Lung (tissue), 12 donors: ENCODE results near the gene CDH26. TPM values are rescaled to one million over a fixed set of nuclear protein-coding genes. Genes with fewer than 3 reads are reported as not detected.

Experiments used
- ATAC-seq: fragments of 200-7000 bp; cut with Tn5 transposase; one replicate; pipeline ENCODE4 v1.9.1; 2020; ENCODE audit warnings: moderate number of reproducible peaks; ENCODE audit not compliant: insufficient read depth, low FRiP score
- DNase-seq, 3 donors: peaks; one replicate each; pipeline ENCODE4 v3.0.0-alpha.2; 2013 to 2017
- H3K27ac ChIP-seq, 2 donors: one replicate each; pipeline ENCODE4 v1.5.1; 2013; ENCODE audit warnings: mild to moderate bottlenecking in 2 of 2, moderate library complexity in 2 of 2, control low read depth in 1 of 2, inconsistent platforms in 1 of 2, low read depth in 1 of 2, low read length in 1 of 2
- H3K27me3 ChIP-seq, 3 donors: one replicate each; pipeline ENCODE4 v1.5.1; 2013; ENCODE audit warnings: low read length in 2 of 3; ENCODE audit not compliant: control insufficient read depth in 3 of 3, insufficient read depth in 3 of 3
- H3K36me3 ChIP-seq, 4 donors: one replicate each; pipeline ENCODE4 v1.5.1; 2013; ENCODE audit warnings: low read length in 4 of 4, mild to moderate bottlenecking in 1 of 4, moderate library complexity in 1 of 4; ENCODE audit not compliant: control insufficient read depth in 4 of 4, insufficient read depth in 4 of 4
- H3K4me1 ChIP-seq, 5 donors: one replicate each; pipeline ENCODE4 v1.5.1; 2013; ENCODE audit warnings: low read length in 5 of 5, mild to moderate bottlenecking in 2 of 5, moderate library complexity in 1 of 5; ENCODE audit not compliant: control insufficient read depth in 5 of 5, insufficient read depth in 5 of 5
- H3K4me3 ChIP-seq: one replicate; pipeline ENCODE4 v1.5.1; 2013; ENCODE audit warnings: mild to moderate bottlenecking, control low read depth, moderate library complexity
- H3K9ac ChIP-seq, 2 donors: one replicate each; pipeline ENCODE4 v1.5.1; 2013; ENCODE audit warnings: low read length in 2 of 2, control low read depth in 1 of 2; ENCODE audit not compliant: insufficient read depth in 1 of 2
- H3K9me3 ChIP-seq, 4 donors: one replicate each; pipeline ENCODE4 v1.5.1; 2013; ENCODE audit warnings: low read length in 3 of 4, mild to moderate bottlenecking in 1 of 4, moderate library complexity in 1 of 4; ENCODE audit not compliant: control insufficient read depth in 4 of 4, insufficient read depth in 3 of 4
- WGBS, 2 donors: extraction: QIAGEN DNeasy Blood & Tissue Kit; methylation state at CpG; one replicate each; pipeline ENCODE4 v1.1.7; 2013; 5-methylcytosine and 5-hydroxymethylcytosine counted together
- polyA plus RNA-seq, 2 donors: library from polyadenylated mRNA; stranded (reverse); fragments of 200-250 nt; gene quantifications; one replicate each; pipeline ENCODE4 v1.2.1, GENCODE V29; 2013
- total RNA-seq, 2 donors: library from RNA; depleted of rRNA in 1 of 2; stranded (reverse); fragments of >200 nt in 1 of 2; gene quantifications; one replicate each; pipeline ENCODE4 v1.2.1, GENCODE V29; 2014 to 2021
- TF ChIP-seq, protein P1 (sequence below): IDR thresholded peaks from 2 replicates; pipeline ENCODE4 v1.5.1; 2012; ENCODE audit warnings: mild to moderate bottlenecking; ENCODE audit errors: control extremely low read depth, extremely low read depth
- donor health status: control.
- donor health status: control.
- donor health status: Bipolar disorder and iron deficiency.
- donor health status: healthy.
- donor health status: DM: yes; HTN: yes; CAD: no.

The CDH26 gene
- total and polyA plus RNA-seq, 4 donors, result 5.7 to 11.3 (median 7.8) TPM

- no peaks in the 10 kb centered on the region for H3K27me3 ChIP-seq
- ATAC-seq (no peak), DNase-seq (peak in 2 of 3 donors; percentile 75 to 89)
- H3K4me3 ChIP-seq, result no peak overlapping the region
- H3K9me3 ChIP-seq, result no peaks in the 10 kb centered on the region
- H3K27ac ChIP-seq, result no peak overlapping the region
- H3K9ac ChIP-seq, result no peak overlapping the region
- TF ChIP-seq, protein P1, sequence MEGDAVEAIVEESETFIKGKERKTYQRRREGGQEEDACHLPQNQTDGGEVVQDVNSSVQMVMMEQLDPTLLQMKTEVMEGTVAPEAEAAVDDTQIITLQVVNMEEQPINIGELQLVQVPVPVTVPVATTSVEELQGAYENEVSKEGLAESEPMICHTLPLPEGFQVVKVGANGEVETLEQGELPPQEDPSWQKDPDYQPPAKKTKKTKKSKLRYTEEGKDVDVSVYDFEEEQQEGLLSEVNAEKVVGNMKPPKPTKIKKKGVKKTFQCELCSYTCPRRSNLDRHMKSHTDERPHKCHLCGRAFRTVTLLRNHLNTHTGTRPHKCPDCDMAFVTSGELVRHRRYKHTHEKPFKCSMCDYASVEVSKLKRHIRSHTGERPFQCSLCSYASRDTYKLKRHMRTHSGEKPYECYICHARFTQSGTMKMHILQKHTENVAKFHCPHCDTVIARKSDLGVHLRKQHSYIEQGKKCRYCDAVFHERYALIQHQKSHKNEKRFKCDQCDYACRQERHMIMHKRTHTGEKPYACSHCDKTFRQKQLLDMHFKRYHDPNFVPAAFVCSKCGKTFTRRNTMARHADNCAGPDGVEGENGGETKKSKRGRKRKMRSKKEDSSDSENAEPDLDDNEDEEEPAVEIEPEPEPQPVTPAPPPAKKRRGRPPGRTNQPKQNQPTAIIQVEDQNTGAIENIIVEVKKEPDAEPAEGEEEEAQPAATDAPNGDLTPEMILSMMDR, result no peak
- 86% methylated on average over 2 of the region's 2 CpGs for WGBS, 2 donors
- H3K36me3 ChIP-seq, result no peaks in the 10 kb centered on the region
- H3K4me1 ChIP-seq, result peaks cover 3 to 16% (median 7%) of the 10 kb centered on the region in 5 donors
These were observed 39.7 kb downstream of the CDH26 start for GRCh38 chr20:59997896-59998295.

GRCh38 chr20:59999502-59999901, 41.3 kb downstream of the CDH26 start:
- TF ChIP-seq, protein P1, result no peak
- 92 to 99% methylated on average over 3 of the region's 3 CpGs for WGBS, 2 donors
- no peak for ATAC-seq
- Histone ChIP-seq H3K4me3 (no peak overlapping the region), H3K27ac (no peak overlapping the region), H3K9me3 (no peaks in the 10 kb centered on the region), H3K27me3 (no peaks in the 10 kb centered on the region), H3K9ac (no peak overlapping the region), H3K4me1 (peaks cover 3 to 14% (median 5%) of the 10 kb centered on the region in 5 donors), H3K36me3 (no peaks in the 10 kb centered on the region)
- no peak for DNase-seq

- WGBS, 2 donors, result 81 to 83% methylated on average over 8 of the region's 8 CpGs
- Histone ChIP-seq H3K27me3 (no peaks in the 10 kb centered on the region), H3K4me3 (no peak overlapping the region), H3K4me1 (peaks cover 2 to 14% (median 5%) of the 10 kb centered on the region in 5 donors), H3K9me3 (no peaks in the 10 kb centered on the region), H3K36me3 (no peaks in the 10 kb centered on the region), H3K27ac (no peak overlapping the region), H3K9ac (no peak overlapping the region)
- ATAC-seq (no peak), DNase-seq (no peak)
- TF ChIP-seq, protein P1, result no peak
These were observed 42.2 kb downstream of the CDH26 start for GRCh38 chr20:60000271-60001042.

- no peak overlapping the region for H3K9ac ChIP-seq
- TF ChIP-seq, protein P1, result no peak
- H3K27me3 ChIP-seq, result no peaks in the 10 kb centered on the region
- DNase-seq (peak in 2 of 3 donors; percentile 19 to 44), ATAC-seq (no peak)
- no peaks in the 10 kb centered on the region for H3K36me3 ChIP-seq
- WGBS, 2 donors, result 76 to 82% methylated on average over 11 of the region's 11 CpGs
- peaks cover 0 to 14% (median 5%) of the 10 kb centered on the region in 5 donors for H3K4me1 ChIP-seq
- no peak overlapping the region for H3K27ac ChIP-seq
- no peaks in the 10 kb centered on the region for H3K9me3 ChIP-seq
- H3K4me3 ChIP-seq, result no peak overlapping the region
These were observed 42.9 kb downstream of the CDH26 start for GRCh38 chr20:60001108-60001507.
